Erythroblast (primary cell): ENCODE results near the gene LRG1.

ENCODE experiments used
- GATA1 ChIP-seq: IDR thresholded peaks from 2 replicates; pipeline ENCODE4 v1.6.1; 2011; ENCODE audit warnings: low read depth, mild to moderate bottlenecking, control low read depth, low read length, moderate library complexity
- POLR2A ChIP-seq: IDR thresholded peaks from 2 replicates; pipeline ENCODE4 v1.6.1; 2011; ENCODE audit warnings: mild to moderate bottlenecking, low read length

GRCh38 chr19:4508698-4509097, 31.1 kb downstream of the LRG1 start:
- TF ChIP-seq POLR2A, result no peak
- TF ChIP-seq GATA1, result no peak
